ENCODE data around the gene ATXN1. TPM values are rescaled to one million over a fixed set of nuclear protein-coding genes. Genes with fewer than 3 reads are reported as not detected.
"Not testable (repeated sequence)": the region's sequence is repeated elsewhere in the genome, so short reads cannot be mapped to it uniquely, and the experiment has no call there.

The ATXN1 gene
- total RNA-seq, 1 donor from 2014 or later, result 15.5 TPM

- DNase-seq, result no peak
- Mint-ChIP-seq H3K36me3 (ENCODE audit: unreplicated experiment) (no peaks in the 10 kb centered on the region), H3K27me3 (ENCODE audit: unreplicated experiment) (no peaks in the 10 kb centered on the region), H3K4me1 (ENCODE audit: low read depth, unreplicated experiment) (peaks cover 3% of the 10 kb centered on the region), H3K27ac (ENCODE audit: unreplicated experiment) (no peak overlapping the region), H3K9me3 (ENCODE audit: unreplicated experiment) (no peaks in the 10 kb centered on the region), H3K4me3 (ENCODE audit: unreplicated experiment) (no peak overlapping the region)
- no peak for TF ChIP-seq CTCF (IDR thresholded peaks at IDR 0.05; ENCODE audit: partially characterized antibody, unreplicated experiment)
Observed at GRCh38 chr6:16542070-16542469, 219.2 kb downstream of the ATXN1 start.

GRCh38 chr6:16540804-16541752 lies 220.2 kb downstream of the ATXN1 start:
- DNase-seq, result no peak
- peaks cover 3% of the 10 kb centered on the region for H3K4me1 Mint-ChIP-seq (ENCODE audit: low read depth, unreplicated experiment)
- no peaks in the 10 kb centered on the region for H3K9me3 Mint-ChIP-seq (ENCODE audit: unreplicated experiment)
- no peak overlapping the region for H3K4me3 Mint-ChIP-seq (ENCODE audit: unreplicated experiment)
- TF ChIP-seq CTCF (IDR thresholded peaks at IDR 0.05; ENCODE audit: partially characterized antibody, unreplicated experiment), result no peak
- H3K27ac Mint-ChIP-seq (ENCODE audit: unreplicated experiment), result no peak overlapping the region
- no peaks in the 10 kb centered on the region for H3K36me3 Mint-ChIP-seq (ENCODE audit: unreplicated experiment)
- no peaks in the 10 kb centered on the region for H3K27me3 Mint-ChIP-seq (ENCODE audit: unreplicated experiment)

GRCh38 chr6:16540383-16540782 lies 220.9 kb downstream of the ATXN1 start:
- H3K36me3 Mint-ChIP-seq (ENCODE audit: unreplicated experiment); H3K9me3 Mint-ChIP-seq (ENCODE audit: unreplicated experiment); H3K4me3 Mint-ChIP-seq (ENCODE audit: unreplicated experiment); H3K27ac Mint-ChIP-seq (ENCODE audit: unreplicated experiment); H3K4me1 Mint-ChIP-seq (ENCODE audit: low read depth, unreplicated experiment); H3K27me3 Mint-ChIP-seq (ENCODE audit: unreplicated experiment); DNase-seq: not testable (repeated sequence)

- H3K4me1 Mint-ChIP-seq (ENCODE audit: low read depth, unreplicated experiment), result peaks cover 3% of the 10 kb centered on the region
- no peak for TF ChIP-seq CTCF (IDR thresholded peaks at IDR 0.05; ENCODE audit: partially characterized antibody, unreplicated experiment)
- no peaks in the 10 kb centered on the region for H3K27me3 Mint-ChIP-seq (ENCODE audit: unreplicated experiment)
- DNase-seq, result no peak
- H3K27ac Mint-ChIP-seq (ENCODE audit: unreplicated experiment), result no peak overlapping the region
- no peak overlapping the region for H3K4me3 Mint-ChIP-seq (ENCODE audit: unreplicated experiment)
- no peaks in the 10 kb centered on the region for H3K9me3 Mint-ChIP-seq (ENCODE audit: unreplicated experiment)
- no peaks in the 10 kb centered on the region for H3K36me3 Mint-ChIP-seq (ENCODE audit: unreplicated experiment)
Observed at GRCh38 chr6:16539086-16539931, 222.0 kb downstream of the ATXN1 start.

- no peak overlapping the region for H3K27ac Mint-ChIP-seq (ENCODE audit: unreplicated experiment)
- no peak overlapping the region for H3K4me3 Mint-ChIP-seq (ENCODE audit: unreplicated experiment)
- H3K27me3 Mint-ChIP-seq (ENCODE audit: unreplicated experiment), result no peaks in the 10 kb centered on the region
- no peaks in the 10 kb centered on the region for H3K9me3 Mint-ChIP-seq (ENCODE audit: unreplicated experiment)
- H3K4me1 Mint-ChIP-seq (ENCODE audit: low read depth, unreplicated experiment), result peaks cover 3% of the 10 kb centered on the region
- H3K36me3 Mint-ChIP-seq (ENCODE audit: unreplicated experiment), result no peaks in the 10 kb centered on the region
- DNase-seq, result no peak
- no peak for TF ChIP-seq CTCF (IDR thresholded peaks at IDR 0.05; ENCODE audit: partially characterized antibody, unreplicated experiment)
Observed at GRCh38 chr6:16535564-16535963, 225.7 kb downstream of the ATXN1 start.
